PC-3 (cell line): ENCODE results near the gene CRY1. TPM values are rescaled to one million over a fixed set of nuclear protein-coding genes. Genes with fewer than 3 reads are reported as not detected.
A peak's percentile ranks its signal among the peaks of the same experiment; 100 is the strongest.
"Not testable (repeated sequence)": the region's sequence is repeated elsewhere in the genome, so short reads cannot be mapped to it uniquely, and the experiment has no call there.

Experiments
- ATAC-seq: fragments of 200-7000 bp; cut with Tn5 transposase; 2 replicates; pipeline ENCODE4 v1.9.1; 2020; ENCODE audit warnings: mild to moderate bottlenecking, moderate library complexity
- BruUV-seq: library from RNA; stranded (reverse); fragments of 400-500 nt; replicated peaks from 2 replicates; lab custom pipeline; 2021; lab: Mats Ljungman, UMichigan
- CTCF ChIA-PET: fragments of 300-600 bp; sonication (Branson Sonifier 250); formaldehyde crosslinking; loops from one replicate; lab custom pipeline; 2022; ENCODE audit warnings: antibody characterized with exemption; lab: Charles Lee
- POLR2A ChIA-PET: fragments of 300-600 bp; sonication (Branson Sonifier 250); formaldehyde crosslinking; loops from one replicate; lab custom pipeline; 2022; ENCODE audit warnings: antibody characterized with exemption; ENCODE audit not compliant: unreplicated experiment; lab: Charles Lee
- DNase-seq: peaks from one replicate; pipeline ENCODE4 v3.0.0-alpha.2; 2015
- H2AFZ ChIP-seq: fragments of 300-600 bp; sonication (generic); 2 replicates; pipeline ENCODE4 v1.6.0; 2016; ENCODE audit warnings: antibody characterized with exemption, low read length
- H3F3A ChIP-seq: fragments of 300-600 bp; sonication (generic); one replicate; pipeline ENCODE4 v1.6.0; 2017; ENCODE audit warnings: antibody characterized with exemption, low read length, control low read depth, mild to moderate bottlenecking; ENCODE audit not compliant: unreplicated experiment
- H3K27ac ChIP-seq: fragments of 300-600 bp; sonication (generic); 2 replicates; pipeline ENCODE4 v1.5.1; 2016; ENCODE audit warnings: mild to moderate bottlenecking, low read length
- H3K27me3 ChIP-seq: fragments of 300-600 bp; sonication (generic); 2 replicates; pipeline ENCODE4 v1.6.1; 2016; ENCODE audit warnings: low read length, mixed read lengths
- H3K36me3 ChIP-seq: fragments of 300-600 bp; sonication (generic); 2 replicates; pipeline ENCODE4 v1.6.1; 2016; ENCODE audit warnings: low read depth, mixed run types, low read length, mixed read lengths
- H3K4me1 ChIP-seq: fragments of 300-600 bp; sonication (generic); 2 replicates; pipeline ENCODE4 v1.5.1; 2016; ENCODE audit warnings: low read length; ENCODE audit not compliant: insufficient read depth
- H3K4me2 ChIP-seq: fragments of 300-600 bp; sonication (generic); 2 replicates; pipeline ENCODE4 v1.6.0; 2016; ENCODE audit warnings: low read length
- H3K4me3 ChIP-seq: fragments of 300-600 bp; sonication (generic); 2 replicates; pipeline ENCODE4 v1.5.1; 2016; ENCODE audit warnings: mild to moderate bottlenecking, low read length, mixed read lengths
- H3K79me2 ChIP-seq: fragments of 300-600 bp; sonication (generic); 2 replicates; pipeline ENCODE4 v1.6.1; 2017; ENCODE audit warnings: low read length, mixed read lengths
- H3K9ac ChIP-seq: fragments of 300-600 bp; sonication (generic); 2 replicates; pipeline ENCODE4 v1.6.0; 2016; ENCODE audit warnings: mild to moderate bottlenecking, low read length
- H3K9me2 ChIP-seq: fragments of 300-600 bp; sonication (generic); replicated peaks from 2 replicates; pipeline ENCODE4 v1.6.1; 2016; ENCODE audit warnings: mixed run types, low read length, mixed read lengths
- H3K9me3 ChIP-seq: fragments of 300-600 bp; sonication (generic); 2 replicates; pipeline ENCODE4 v1.6.1; 2016; ENCODE audit warnings: low read length, mixed read lengths
- H4K20me1 ChIP-seq: fragments of 300-600 bp; sonication (generic); 2 replicates; pipeline ENCODE4 v1.6.1; 2016; ENCODE audit warnings: low read length, mixed read lengths
- CTCF ChIP-seq: fragments of 300-600 bp; sonication (generic); conservative IDR thresholded peaks from 2 replicates; pipeline ENCODE4 v1.5.1; 2017; ENCODE audit warnings: antibody characterized with exemption, low read depth, mild to moderate bottlenecking, low read length
- EZH2 ChIP-seq: fragments of 300-600 bp; sonication (generic); IDR thresholded peaks from one replicate; pipeline ENCODE4 v1.6.1; 2017; ENCODE audit warnings: antibody characterized with exemption, mild to moderate bottlenecking, low read length; ENCODE audit not compliant: unreplicated experiment
- EZH2phosphoT487 ChIP-seq: fragments of 300-600 bp; sonication (generic); IDR thresholded peaks from 2 replicates; pipeline ENCODE4 v1.6.1; 2018; ENCODE audit warnings: mild to moderate bottlenecking, antibody characterized with exemption, low read length, borderline replicate concordance
- intact Hi-C: fragments of 100-400 bp; cut with micrococcal nuclease; formaldehyde crosslinking; loops from 2 replicates; pipeline ENCODE4 v1.9.0; 2023
- total RNA-seq: library from RNA; depleted of rRNA; stranded (reverse); fragments of >200 nt; gene quantifications from 2 replicates; pipeline ENCODE4 v1.2.3, GENCODE V29; 2014

CRY1 gene
- total RNA-seq, 1 experiment from 2014 or later: 32.0 TPM

- BruUV-seq: no TSS peak
- peaks cover 48% of the 10 kb centered on the region for H3K79me2 ChIP-seq
- no peaks in the 10 kb centered on the region for H3K27me3 ChIP-seq
- H3K4me3 ChIP-seq: no peak overlapping the region
- peaks cover 29% of the 10 kb centered on the region for H3K4me1 ChIP-seq
- H3F3A ChIP-seq: no peaks in the 10 kb centered on the region
- no peak overlapping the region for H3K27ac ChIP-seq
- H3K4me2 ChIP-seq: no peak overlapping the region
- no peaks in the 10 kb centered on the region for H3K9me3 ChIP-seq
- DNase-seq (no peak), ATAC-seq (no peak)
- CTCF ChIA-PET: no interaction called here
- POLR2A ChIA-PET: interaction anchor here (0.6 kb wide), 1 partner anchor 528 kb away, joined by 3 read pairs; no protein-coding TSS in a partner anchor
- TF ChIP-seq EZH2phosphoT487 (no peak), CTCF (no peak), EZH2 (no peak)
- no peaks in the 10 kb centered on the region; the same call in 1 of the 2 replicates for H4K20me1 ChIP-seq
- H3K9me2 ChIP-seq: no peaks in the 10 kb centered on the region
- no peak overlapping the region for H2AFZ ChIP-seq
- H3K36me3 ChIP-seq: no peaks in the 10 kb centered on the region
- intact Hi-C loops: no loop called here
- no peak overlapping the region for H3K9ac ChIP-seq
These were observed 64.3 kb downstream of the CRY1 start for GRCh38 chr12:107029081-107029480.

GRCh38 chr12:107027636-107028053, 65.7 kb downstream of the CRY1 start:
- no peaks in the 10 kb centered on the region for H3K36me3 ChIP-seq
- DNase-seq: peak; percentile 98
- ATAC-seq: peak; percentile 97
- peak overlapping the region; percentile 52 for H3K27ac ChIP-seq
- H3K79me2 ChIP-seq: peaks cover 50% of the 10 kb centered on the region
- no peaks in the 10 kb centered on the region for H3K9me2 ChIP-seq
- ChIA-PET CTCF (no interaction called here), POLR2A (interaction anchor here (0.5 kb wide), 1 partner anchor 58 kb away, joined by 4 read pairs; no protein-coding TSS in a partner anchor)
- H4K20me1 ChIP-seq: no peaks in the 10 kb centered on the region; the same call in 1 of the 2 replicates
- H2AFZ ChIP-seq: no peak overlapping the region
- TF ChIP-seq EZH2phosphoT487 (no peak), EZH2 (no peak), CTCF (no peak)
- BruUV-seq: no TSS peak
- H3K9me3 ChIP-seq: no peaks in the 10 kb centered on the region
- H3K9ac ChIP-seq: 0 out of 2 replicates have a peak overlapping the region, but pooled peaks have one; percentile 4
- H3K27me3 ChIP-seq: no peaks in the 10 kb centered on the region
- no peaks in the 10 kb centered on the region for H3F3A ChIP-seq
- peaks cover 29% of the 10 kb centered on the region for H3K4me1 ChIP-seq
- peak overlapping the region; percentile 68 for H3K4me2 ChIP-seq
- intact Hi-C loops: loop anchor here (1.0 kb wide), 4 partner anchors 30 to 253 kb away; partner anchors contain the start of gene RIC8B
- H3K4me3 ChIP-seq: no peak overlapping the region

- peak overlapping the region; percentile 23; the same call in 1 of the 2 replicates for H3K4me3 ChIP-seq
- H3K79me2 ChIP-seq: peaks cover 50% of the 10 kb centered on the region
- H3F3A ChIP-seq: no peaks in the 10 kb centered on the region
- H3K4me1 ChIP-seq: peaks cover 29% of the 10 kb centered on the region
- peak overlapping the region; percentile 4; the same call in 1 of the 2 replicates for H3K9ac ChIP-seq
- no peaks in the 10 kb centered on the region for H3K27me3 ChIP-seq
- CTCF ChIA-PET: no interaction called here
- no peaks in the 10 kb centered on the region for H3K9me2 ChIP-seq
- no peaks in the 10 kb centered on the region; the same call in 1 of the 2 replicates for H4K20me1 ChIP-seq
- POLR2A ChIA-PET: no interaction called here
- H3K36me3 ChIP-seq: no peaks in the 10 kb centered on the region
- peak overlapping the region; percentile 68 for H3K4me2 ChIP-seq
- intact Hi-C loops: loop anchor here (1.0 kb wide), 4 partner anchors 30 to 253 kb away; partner anchors contain the start of gene RIC8B
- no peaks in the 10 kb centered on the region for H3K9me3 ChIP-seq
- DNase-seq: no peak
- no peak for TF ChIP-seq CTCF
- TF ChIP-seq EZH2phosphoT487: no peak
- TF ChIP-seq EZH2: no peak
- peak; percentile 24; the same call in 1 of the 2 replicates for ATAC-seq
- no TSS peak for BruUV-seq
- H2AFZ ChIP-seq: no peak overlapping the region
- peak overlapping the region; percentile 52 for H3K27ac ChIP-seq
These were observed 66.3 kb downstream of the CRY1 start for GRCh38 chr12:107026806-107027635.

- H4K20me1 ChIP-seq, H3K36me3 ChIP-seq, H3K9ac ChIP-seq, H3K9me2 ChIP-seq, intact Hi-C loops, H3K4me2 ChIP-seq, H3K27ac ChIP-seq, H3K9me3 ChIP-seq, POLR2A ChIA-PET, ATAC-seq, H3F3A ChIP-seq, H3K27me3 ChIP-seq, H2AFZ ChIP-seq, H3K4me3 ChIP-seq, CTCF ChIA-PET, DNase-seq, BruUV-seq: not testable (repeated sequence)
- H3K79me2 ChIP-seq: peaks cover 47% of the 10 kb centered on the region
- peaks cover 29% of the 10 kb centered on the region for H3K4me1 ChIP-seq
These were observed 67.0 kb downstream of the CRY1 start for GRCh38 chr12:107026356-107026755.
